NK-92 (cell line): ENCODE measurements around the gene C22orf15.
A peak's percentile ranks its signal among the peaks of the same experiment; 100 is the strongest.
"Not testable (repeated sequence)": the region's sequence is repeated elsewhere in the genome, so short reads cannot be mapped to it uniquely, and the experiment has no call there.

Experiments used
- DNase-seq: peaks from one replicate; lab custom pipeline; 2025; ENCODE audit not compliant: unreplicated experiment; lab: John Stamatoyannopoulos, UW

The C22orf15 gene

GRCh38 chr22:23762842-23763578 is at the start of gene C22orf15:
Gene C22orf15, plus strand, starts transcription at chr22:23762990. Its CDS starts 317 bp downstream, at chr22:23763307.
- no peak for DNase-seq

- no peak for DNase-seq
These were observed 48.8 kb upstream of the C22orf15 start for GRCh38 chr22:23713696-23714595.

GRCh38 chr22:23714596-23715578 is 47.9 kb upstream of the C22orf15 start:
- DNase-seq: no peak

GRCh38 chr22:23715806-23716375 is 46.9 kb upstream of the C22orf15 start:
- no peak for DNase-seq

GRCh38 chr22:23716811-23717801 is 45.7 kb upstream of the C22orf15 start:
- peak; percentile 9 for DNase-seq

- DNase-seq: no peak
These were observed 44.2 kb upstream of the C22orf15 start for GRCh38 chr22:23718371-23719165.

- no peak for DNase-seq
These were observed 41.9 kb upstream of the C22orf15 start for GRCh38 chr22:23720855-23721254.

GRCh38 chr22:23722160-23722559 is 40.6 kb upstream of the C22orf15 start:
- no peak for DNase-seq

- no peak for DNase-seq
These were observed 40.1 kb upstream of the C22orf15 start for GRCh38 chr22:23722724-23723123.

GRCh38 chr22:23728108-23728507 is 34.7 kb upstream of the C22orf15 start:
- DNase-seq: not testable (repeated sequence)

GRCh38 chr22:23737696-23738095 is 25.1 kb upstream of the C22orf15 start:
- DNase-seq: no peak

GRCh38 chr22:23742505-23743264 is 20.1 kb upstream of the C22orf15 start:
- DNase-seq: no peak

GRCh38 chr22:23743303-23743705 is 19.5 kb upstream of the C22orf15 start:
- DNase-seq: no peak

GRCh38 chr22:23744001-23744400 is 18.8 kb upstream of the C22orf15 start:
- DNase-seq: no peak

GRCh38 chr22:23744485-23744884 is 18.3 kb upstream of the C22orf15 start:
- DNase-seq: no peak

GRCh38 chr22:23745791-23746190 is 17.0 kb upstream of the C22orf15 start:
- no peak for DNase-seq

GRCh38 chr22:23749841-23750301 is 12.9 kb upstream of the C22orf15 start:
- no peak for DNase-seq

- no peak for DNase-seq
These were observed 12.4 kb upstream of the C22orf15 start for GRCh38 chr22:23750367-23750713.
